Aorta (tissue), 5 donors: ENCODE results near the gene ACSF3. TPM values are rescaled to one million over a fixed set of nuclear protein-coding genes. Genes with fewer than 3 reads are reported as not detected.

Experiments used
- ATAC-seq: fragments of 200-7000 bp; cut with Tn5 transposase; one replicate; pipeline ENCODE4 v1.9.1; 2022; ENCODE audit warnings: moderate library complexity; ENCODE audit not compliant: low FRiP score
- DNase-seq, 2 donors: peaks; one replicate each; pipeline ENCODE4 v3.0.0-alpha.2; 2020
- H3K27ac ChIP-seq, 2 donors: one replicate each; pipeline ENCODE4 v1.5.1; 2013; ENCODE audit warnings: low read length in 2 of 2, mild to moderate bottlenecking in 2 of 2, moderate library complexity in 2 of 2, control low read depth in 1 of 2, inconsistent platforms in 1 of 2, low read depth in 1 of 2
- H3K27me3 ChIP-seq, 2 donors: one replicate each; pipeline ENCODE4 v1.6.1; 2013; ENCODE audit warnings: control low read depth in 1 of 2, low read length in 1 of 2, mild to moderate bottlenecking in 1 of 2, moderate library complexity in 1 of 2; ENCODE audit not compliant: insufficient read depth in 2 of 2, control insufficient read depth in 1 of 2
- H3K36me3 ChIP-seq, 2 donors: one replicate each; pipeline ENCODE4 v1.6.1; 2013; ENCODE audit warnings: control low read depth in 1 of 2, low read length in 1 of 2, mild to moderate bottlenecking in 1 of 2; ENCODE audit not compliant: insufficient read depth in 2 of 2, control insufficient read depth in 1 of 2
- H3K4me1 ChIP-seq, 2 donors: one replicate each; pipeline ENCODE4 v1.6.1; 2013; ENCODE audit warnings: low read length in 2 of 2, control low read depth in 1 of 2, mild to moderate bottlenecking in 1 of 2, moderate library complexity in 1 of 2; ENCODE audit not compliant: insufficient read depth in 2 of 2, control insufficient read depth in 1 of 2
- H3K4me3 ChIP-seq, 2 donors: one replicate each; pipeline ENCODE4 v1.5.1; 2013; ENCODE audit warnings: low read length in 2 of 2, control low read depth in 1 of 2, mild to moderate bottlenecking in 1 of 2
- H3K9me3 ChIP-seq: one replicate; pipeline ENCODE4 v1.6.1; 2013; ENCODE audit warnings: mild to moderate bottlenecking, low read length; ENCODE audit not compliant: control insufficient read depth
- WGBS, 2 donors: extraction: QIAGEN DNeasy Blood & Tissue Kit; methylation state at CpG; one replicate each; pipeline ENCODE4 v1.1.7; 2013; 5-methylcytosine and 5-hydroxymethylcytosine counted together
- intact Hi-C, 2 donors: fragments of 100-400 bp; cut with DNase I; formaldehyde crosslinking; loops; one replicate each; pipeline versions ENCODE4 v1.14.2 to v1.15.0; 2022
- polyA plus RNA-seq, 2 donors: library from polyadenylated mRNA; stranded (reverse); fragments of 200-250 nt; gene quantifications; one replicate each; pipeline ENCODE4 v1.2.3, GENCODE V29; 2013
- total RNA-seq, 2 donors: library from RNA; stranded (reverse); fragmentation: NEBNext Ultra II Directional; extraction: Animal tissue kit (Norgen Biotek cat#: 25700); gene quantifications; one replicate each; pipeline ENCODE4 v1.2.1, GENCODE V29; 2021
- donor health status: healthy with polysubstance abuse.
- donor health status: Bipolar disorder and iron deficiency.
- donor health status: DM: no; HTN: no; CAD: no.
- donor health status: DM: no; HTN: no; CAD: no.
- donor health status: DM: yes; HTN: yes; CAD: no.

Gene ACSF3
- total and polyA plus RNA-seq, 4 donors: 19.3 to 48.4 (median 26.6) TPM

GRCh38 chr16:89119166-89119621, 25.5 kb downstream of the ACSF3 start:
- no peaks in the 10 kb centered on the region for H3K27me3 ChIP-seq
- H3K4me3 ChIP-seq: no peak overlapping the region
- H3K4me1 ChIP-seq: no peaks in the 10 kb centered on the region
- H3K36me3 ChIP-seq: peaks cover 0 to 10% of the 10 kb centered on the region in 2 donors
- 85 to 91% methylated on average over 24 of the region's 24 CpGs for WGBS, 2 donors
- H3K9me3 ChIP-seq: no peaks in the 10 kb centered on the region
- H3K27ac ChIP-seq: no peak overlapping the region
- DNase-seq: peak; percentile 43 to 68
- intact Hi-C loops: no loop called here
- ATAC-seq: no peak

- Histone ChIP-seq H3K27ac (no peak overlapping the region), H3K4me1 (no peaks in the 10 kb centered on the region), H3K36me3 (peaks cover 0 to 10% of the 10 kb centered on the region in 2 donors), H3K27me3 (no peaks in the 10 kb centered on the region), H3K4me3 (no peak overlapping the region), H3K9me3 (no peaks in the 10 kb centered on the region)
- DNase-seq (peak; percentile 42 to 68), ATAC-seq (no peak)
- intact Hi-C loops: no loop called here
- WGBS, 2 donors: 85 to 93% methylated on average over 31 of the region's 31 CpGs
Observed at GRCh38 chr16:89119661-89120141, 26.0 kb downstream of the ACSF3 start.

GRCh38 chr16:89120281-89120680, 26.6 kb downstream of the ACSF3 start:
- WGBS, 2 donors: 94 to 95% methylated on average over 14 of the region's 14 CpGs
- ATAC-seq (no peak), DNase-seq (no peak)
- Histone ChIP-seq H3K27me3 (no peaks in the 10 kb centered on the region), H3K4me3 (no peak overlapping the region), H3K36me3 (peaks cover 0 to 10% of the 10 kb centered on the region in 2 donors), H3K4me1 (no peaks in the 10 kb centered on the region), H3K9me3 (no peaks in the 10 kb centered on the region), H3K27ac (no peak overlapping the region)
- intact Hi-C loops: no loop called here

- Histone ChIP-seq H3K9me3 (no peaks in the 10 kb centered on the region), H3K36me3 (peaks cover 0 to 10% of the 10 kb centered on the region in 2 donors), H3K4me3 (no peak overlapping the region), H3K27ac (no peak overlapping the region), H3K4me1 (no peaks in the 10 kb centered on the region), H3K27me3 (no peaks in the 10 kb centered on the region)
- WGBS, 2 donors: 87 to 90% methylated on average over 14 to 15 of the region's 15 CpGs
- intact Hi-C loops: no loop called here
- ATAC-seq: no peak
- peak; percentile 39 to 71 for DNase-seq
Observed at GRCh38 chr16:89120921-89121351, 27.3 kb downstream of the ACSF3 start.

- Histone ChIP-seq H3K27me3 (no peaks in the 10 kb centered on the region), H3K4me1 (no peaks in the 10 kb centered on the region), H3K9me3 (no peaks in the 10 kb centered on the region), H3K27ac (no peak overlapping the region), H3K36me3 (peaks cover 0 to 8% of the 10 kb centered on the region in 2 donors), H3K4me3 (no peak overlapping the region)
- DNase-seq (peak; percentile 44 to 53), ATAC-seq (no peak)
- intact Hi-C loops: no loop called here
- WGBS, 2 donors: 91 to 92% methylated on average over 23 to 24 of the region's 24 CpGs
Observed at GRCh38 chr16:89121691-89122321, 28.2 kb downstream of the ACSF3 start.

- H3K27ac ChIP-seq: no peak overlapping the region
- H3K27me3 ChIP-seq: no peaks in the 10 kb centered on the region
- no peak overlapping the region for H3K4me3 ChIP-seq
- DNase-seq (peak; percentile 43 to 67), ATAC-seq (no peak)
- intact Hi-C loops: no loop called here
- H3K36me3 ChIP-seq: peaks cover 0 to 7% of the 10 kb centered on the region in 2 donors
- WGBS, 2 donors: 85 to 87% methylated on average over 11 of the region's 11 CpGs
- no peaks in the 10 kb centered on the region for H3K9me3 ChIP-seq
- no peaks in the 10 kb centered on the region for H3K4me1 ChIP-seq
Observed at GRCh38 chr16:89122322-89122851, 28.7 kb downstream of the ACSF3 start.

- ATAC-seq (no peak), DNase-seq (peak; percentile 36 to 67)
- H3K4me1 ChIP-seq: no peaks in the 10 kb centered on the region
- H3K4me3 ChIP-seq: no peak overlapping the region
- H3K36me3 ChIP-seq: peaks cover 0 to 7% of the 10 kb centered on the region in 2 donors
- H3K27ac ChIP-seq: no peak overlapping the region
- WGBS, 2 donors: 90 to 92% methylated on average over 25 of the region's 25 CpGs
- H3K9me3 ChIP-seq: no peaks in the 10 kb centered on the region
- intact Hi-C loops: no loop called here
- H3K27me3 ChIP-seq: no peaks in the 10 kb centered on the region
Observed at GRCh38 chr16:89123001-89123830, 29.6 kb downstream of the ACSF3 start.

- 96 to 99% methylated on average over 12 of the region's 12 CpGs for WGBS, 2 donors
- Histone ChIP-seq H3K27ac (no peak overlapping the region), H3K4me3 (no peak overlapping the region), H3K27me3 (no peaks in the 10 kb centered on the region), H3K36me3 (peaks cover 0 to 7% of the 10 kb centered on the region in 2 donors), H3K4me1 (no peaks in the 10 kb centered on the region), H3K9me3 (no peaks in the 10 kb centered on the region)
- intact Hi-C loops: no loop called here
- DNase-seq (peak in 1 of 2 donors; percentile 52), ATAC-seq (no peak)
Observed at GRCh38 chr16:89123831-89124100, 30.1 kb downstream of the ACSF3 start.
